ENCODE results near the gene ANKRD33B. TPM values are rescaled to one million over a fixed set of nuclear protein-coding genes. Genes with fewer than 3 reads are reported as not detected.
A peak's percentile ranks its signal among the peaks of the same experiment; 100 is the strongest.

Gene ANKRD33B
- total and polyA plus RNA-seq, 2 experiments from 2014 or later: 2.9 to 15.4 TPM

DNA sequence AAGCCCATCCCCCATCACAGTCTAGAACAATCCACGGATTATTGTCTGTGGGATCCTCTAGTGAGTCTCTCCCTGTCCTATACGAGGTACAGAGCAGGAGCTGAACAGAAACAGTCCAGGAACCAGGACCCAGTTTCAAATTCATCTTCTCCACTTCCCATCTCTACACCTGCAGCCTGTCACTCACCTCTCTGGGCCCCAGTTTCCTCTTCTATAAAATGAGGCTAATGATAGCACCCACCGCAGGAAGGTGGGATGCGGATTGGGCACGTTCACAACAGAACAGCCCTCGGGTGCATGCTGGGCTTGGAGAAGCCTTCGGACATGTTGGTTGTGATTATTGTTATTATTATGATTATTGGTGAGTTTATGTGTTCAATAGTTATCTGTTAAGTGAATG is 78.5 kb downstream of the ANKRD33B start:
- Histone ChIP-seq H3K79me2 (replicated peaks; ENCODE audit: insufficient read depth) (peaks cover 57% of the 10 kb centered on the region), H3K4me3 (no peak overlapping the region), H4K20me1 (replicated peaks; ENCODE audit: insufficient read depth) (0 out of 2 replicates have a peak, but pooled peaks cover 2% of the 10 kb centered on the region), H3K27me3 (ENCODE audit: insufficient read depth) (no peaks in the 10 kb centered on the region), H3K9me2 (ENCODE audit: insufficient read depth) (no peaks in the 10 kb centered on the region), H2AFZ (no peak overlapping the region), H3K36me3 (ENCODE audit: insufficient read depth) (no peaks in the 10 kb centered on the region), H3F3A (replicated peaks; ENCODE audit: low read depth) (no peaks in the 10 kb centered on the region), H3K4me1 (ENCODE audit: insufficient read depth) (peaks cover 29% of the 10 kb centered on the region), H3K27ac (ENCODE audit: low read depth) (no peak overlapping the region), H3K4me2 (no peak overlapping the region)
- Mint-ChIP-seq H3K9me3 (no peaks in the 10 kb centered on the region), H3K4me3 (no peak overlapping the region), H3K27ac (0 out of 2 replicates have a peak overlapping the region, but pooled peaks have one; percentile 38), H3K27me3 (ENCODE audit: insufficient read depth, low read depth, poor library complexity) (peaks cover 10% of the 10 kb centered on the region), H3K36me3 (ENCODE audit: low read depth) (peaks cover 47% of the 10 kb centered on the region), H3K4me1 (peaks cover 37% of the 10 kb centered on the region)
- ATAC-seq (no peak), DNase-seq (ENCODE audit: low spot score) (no peak)
- TF ChIP-seq, protein P1, sequence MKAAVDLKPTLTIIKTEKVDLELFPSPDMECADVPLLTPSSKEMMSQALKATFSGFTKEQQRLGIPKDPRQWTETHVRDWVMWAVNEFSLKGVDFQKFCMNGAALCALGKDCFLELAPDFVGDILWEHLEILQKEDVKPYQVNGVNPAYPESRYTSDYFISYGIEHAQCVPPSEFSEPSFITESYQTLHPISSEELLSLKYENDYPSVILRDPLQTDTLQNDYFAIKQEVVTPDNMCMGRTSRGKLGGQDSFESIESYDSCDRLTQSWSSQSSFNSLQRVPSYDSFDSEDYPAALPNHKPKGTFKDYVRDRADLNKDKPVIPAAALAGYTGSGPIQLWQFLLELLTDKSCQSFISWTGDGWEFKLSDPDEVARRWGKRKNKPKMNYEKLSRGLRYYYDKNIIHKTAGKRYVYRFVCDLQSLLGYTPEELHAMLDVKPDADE (IDR thresholded peaks at IDR 0.05): no peak
- TF ChIP-seq, protein P2, sequence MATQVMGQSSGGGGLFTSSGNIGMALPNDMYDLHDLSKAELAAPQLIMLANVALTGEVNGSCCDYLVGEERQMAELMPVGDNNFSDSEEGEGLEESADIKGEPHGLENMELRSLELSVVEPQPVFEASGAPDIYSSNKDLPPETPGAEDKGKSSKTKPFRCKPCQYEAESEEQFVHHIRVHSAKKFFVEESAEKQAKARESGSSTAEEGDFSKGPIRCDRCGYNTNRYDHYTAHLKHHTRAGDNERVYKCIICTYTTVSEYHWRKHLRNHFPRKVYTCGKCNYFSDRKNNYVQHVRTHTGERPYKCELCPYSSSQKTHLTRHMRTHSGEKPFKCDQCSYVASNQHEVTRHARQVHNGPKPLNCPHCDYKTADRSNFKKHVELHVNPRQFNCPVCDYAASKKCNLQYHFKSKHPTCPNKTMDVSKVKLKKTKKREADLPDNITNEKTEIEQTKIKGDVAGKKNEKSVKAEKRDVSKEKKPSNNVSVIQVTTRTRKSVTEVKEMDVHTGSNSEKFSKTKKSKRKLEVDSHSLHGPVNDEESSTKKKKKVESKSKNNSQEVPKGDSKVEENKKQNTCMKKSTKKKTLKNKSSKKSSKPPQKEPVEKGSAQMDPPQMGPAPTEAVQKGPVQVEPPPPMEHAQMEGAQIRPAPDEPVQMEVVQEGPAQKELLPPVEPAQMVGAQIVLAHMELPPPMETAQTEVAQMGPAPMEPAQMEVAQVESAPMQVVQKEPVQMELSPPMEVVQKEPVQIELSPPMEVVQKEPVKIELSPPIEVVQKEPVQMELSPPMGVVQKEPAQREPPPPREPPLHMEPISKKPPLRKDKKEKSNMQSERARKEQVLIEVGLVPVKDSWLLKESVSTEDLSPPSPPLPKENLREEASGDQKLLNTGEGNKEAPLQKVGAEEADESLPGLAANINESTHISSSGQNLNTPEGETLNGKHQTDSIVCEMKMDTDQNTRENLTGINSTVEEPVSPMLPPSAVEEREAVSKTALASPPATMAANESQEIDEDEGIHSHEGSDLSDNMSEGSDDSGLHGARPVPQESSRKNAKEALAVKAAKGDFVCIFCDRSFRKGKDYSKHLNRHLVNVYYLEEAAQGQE (IDR thresholded peaks at IDR 0.05; ENCODE audit: unreplicated experiment): no peak
- TF ChIP-seq CREB1 (CRISPR knock-in tag; IDR thresholded peaks at IDR 0.05; ENCODE audit: low read depth) (no peak), EZH2 (IDR thresholded peaks at IDR 0.05; ENCODE audit: low read depth, unreplicated experiment) (no peak), EZH2phosphoT487 (IDR thresholded peaks at IDR 0.05; ENCODE audit: unreplicated experiment) (no peak), ZNF114 (CRISPR knock-in tag; IDR thresholded peaks at IDR 0.05) (no peak), ZNF331 (CRISPR knock-in tag; IDR thresholded peaks at IDR 0.05; ENCODE audit: low read depth) (no peak), NANOG (IDR thresholded peaks at IDR 0.05; ENCODE audit: borderline replicate concordance) (no peak), JUNB (IDR thresholded peaks at IDR 0.05; ENCODE audit: unreplicated experiment) (no peak), POLR2AphosphoS5 (IDR thresholded peaks at IDR 0.05; ENCODE audit: low read depth) (no peak), STAT1 (IDR thresholded peaks at IDR 0.05; ENCODE audit: unreplicated experiment) (no peak)
- TF ChIP-seq, protein P3, sequence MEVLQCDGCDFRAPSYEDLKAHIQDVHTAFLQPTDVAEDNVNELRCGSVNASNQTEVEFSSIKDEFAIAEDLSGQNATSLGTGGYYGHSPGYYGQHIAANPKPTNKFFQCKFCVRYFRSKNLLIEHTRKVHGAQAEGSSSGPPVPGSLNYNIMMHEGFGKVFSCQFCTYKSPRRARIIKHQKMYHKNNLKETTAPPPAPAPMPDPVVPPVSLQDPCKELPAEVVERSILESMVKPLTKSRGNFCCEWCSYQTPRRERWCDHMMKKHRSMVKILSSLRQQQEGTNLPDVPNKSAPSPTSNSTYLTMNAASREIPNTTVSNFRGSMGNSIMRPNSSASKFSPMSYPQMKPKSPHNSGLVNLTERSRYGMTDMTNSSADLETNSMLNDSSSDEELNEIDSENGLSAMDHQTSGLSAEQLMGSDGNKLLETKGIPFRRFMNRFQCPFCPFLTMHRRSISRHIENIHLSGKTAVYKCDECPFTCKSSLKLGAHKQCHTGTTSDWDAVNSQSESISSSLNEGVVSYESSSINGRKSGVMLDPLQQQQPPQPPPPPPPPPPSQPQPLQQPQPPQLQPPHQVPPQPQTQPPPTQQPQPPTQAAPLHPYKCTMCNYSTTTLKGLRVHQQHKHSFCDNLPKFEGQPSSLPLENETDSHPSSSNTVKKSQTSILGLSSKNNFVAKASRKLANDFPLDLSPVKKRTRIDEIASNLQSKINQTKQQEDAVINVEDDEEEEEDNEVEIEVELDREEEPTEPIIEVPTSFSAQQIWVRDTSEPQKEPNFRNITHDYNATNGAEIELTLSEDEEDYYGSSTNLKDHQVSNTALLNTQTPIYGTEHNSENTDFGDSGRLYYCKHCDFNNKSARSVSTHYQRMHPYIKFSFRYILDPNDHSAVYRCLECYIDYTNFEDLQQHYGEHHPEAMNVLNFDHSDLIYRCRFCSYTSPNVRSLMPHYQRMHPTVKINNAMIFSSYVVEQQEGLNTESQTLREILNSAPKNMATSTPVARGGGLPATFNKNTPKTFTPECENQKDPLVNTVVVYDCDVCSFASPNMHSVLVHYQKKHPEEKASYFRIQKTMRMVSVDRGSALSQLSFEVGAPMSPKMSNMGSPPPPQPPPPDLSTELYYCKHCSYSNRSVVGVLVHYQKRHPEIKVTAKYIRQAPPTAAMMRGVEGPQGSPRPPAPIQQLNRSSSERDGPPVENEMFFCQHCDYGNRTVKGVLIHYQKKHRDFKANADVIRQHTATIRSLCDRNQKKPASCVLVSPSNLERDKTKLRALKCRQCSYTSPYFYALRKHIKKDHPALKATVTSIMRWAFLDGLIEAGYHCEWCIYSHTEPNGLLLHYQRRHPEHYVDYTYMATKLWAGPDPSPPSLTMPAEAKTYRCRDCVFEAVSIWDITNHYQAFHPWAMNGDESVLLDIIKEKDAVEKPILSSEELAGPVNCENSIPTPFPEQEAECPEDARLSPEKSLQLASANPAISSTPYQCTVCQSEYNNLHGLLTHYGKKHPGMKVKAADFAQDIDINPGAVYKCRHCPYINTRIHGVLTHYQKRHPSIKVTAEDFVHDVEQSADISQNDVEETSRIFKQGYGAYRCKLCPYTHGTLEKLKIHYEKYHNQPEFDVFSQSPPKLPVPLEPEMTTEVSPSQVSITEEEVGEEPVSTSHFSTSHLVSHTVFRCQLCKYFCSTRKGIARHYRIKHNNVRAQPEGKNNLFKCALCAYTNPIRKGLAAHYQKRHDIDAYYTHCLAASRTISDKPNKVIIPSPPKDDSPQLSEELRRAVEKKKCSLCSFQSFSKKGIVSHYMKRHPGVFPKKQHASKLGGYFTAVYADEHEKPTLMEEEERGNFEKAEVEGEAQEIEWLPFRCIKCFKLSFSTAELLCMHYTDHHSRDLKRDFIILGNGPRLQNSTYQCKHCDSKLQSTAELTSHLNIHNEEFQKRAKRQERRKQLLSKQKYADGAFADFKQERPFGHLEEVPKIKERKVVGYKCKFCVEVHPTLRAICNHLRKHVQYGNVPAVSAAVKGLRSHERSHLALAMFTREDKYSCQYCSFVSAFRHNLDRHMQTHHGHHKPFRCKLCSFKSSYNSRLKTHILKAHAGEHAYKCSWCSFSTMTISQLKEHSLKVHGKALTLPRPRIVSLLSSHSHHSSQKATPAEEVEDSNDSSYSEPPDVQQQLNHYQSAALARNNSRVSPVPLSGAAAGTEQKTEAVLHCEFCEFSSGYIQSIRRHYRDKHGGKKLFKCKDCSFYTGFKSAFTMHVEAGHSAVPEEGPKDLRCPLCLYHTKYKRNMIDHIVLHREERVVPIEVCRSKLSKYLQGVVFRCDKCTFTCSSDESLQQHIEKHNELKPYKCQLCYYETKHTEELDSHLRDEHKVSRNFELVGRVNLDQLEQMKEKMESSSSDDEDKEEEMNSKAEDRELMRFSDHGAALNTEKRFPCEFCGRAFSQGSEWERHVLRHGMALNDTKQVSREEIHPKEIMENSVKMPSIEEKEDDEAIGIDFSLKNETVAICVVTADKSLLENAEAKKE (CRISPR knock-in tag; IDR thresholded peaks at IDR 0.05): no peak
- TF ChIP-seq, protein P4, sequence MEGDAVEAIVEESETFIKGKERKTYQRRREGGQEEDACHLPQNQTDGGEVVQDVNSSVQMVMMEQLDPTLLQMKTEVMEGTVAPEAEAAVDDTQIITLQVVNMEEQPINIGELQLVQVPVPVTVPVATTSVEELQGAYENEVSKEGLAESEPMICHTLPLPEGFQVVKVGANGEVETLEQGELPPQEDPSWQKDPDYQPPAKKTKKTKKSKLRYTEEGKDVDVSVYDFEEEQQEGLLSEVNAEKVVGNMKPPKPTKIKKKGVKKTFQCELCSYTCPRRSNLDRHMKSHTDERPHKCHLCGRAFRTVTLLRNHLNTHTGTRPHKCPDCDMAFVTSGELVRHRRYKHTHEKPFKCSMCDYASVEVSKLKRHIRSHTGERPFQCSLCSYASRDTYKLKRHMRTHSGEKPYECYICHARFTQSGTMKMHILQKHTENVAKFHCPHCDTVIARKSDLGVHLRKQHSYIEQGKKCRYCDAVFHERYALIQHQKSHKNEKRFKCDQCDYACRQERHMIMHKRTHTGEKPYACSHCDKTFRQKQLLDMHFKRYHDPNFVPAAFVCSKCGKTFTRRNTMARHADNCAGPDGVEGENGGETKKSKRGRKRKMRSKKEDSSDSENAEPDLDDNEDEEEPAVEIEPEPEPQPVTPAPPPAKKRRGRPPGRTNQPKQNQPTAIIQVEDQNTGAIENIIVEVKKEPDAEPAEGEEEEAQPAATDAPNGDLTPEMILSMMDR (conservative IDR thresholded peaks at IDR 0.05; ENCODE audit: low read depth in 2 of 2): no peak

Measured in GM23338 (cell line).